IgD-negative memory B cell (primary cell): ENCODE data around the gene FLNC. TPM values are rescaled to one million over a fixed set of nuclear protein-coding genes. Genes with fewer than 3 reads are reported as not detected.

Experiments
- H3K27ac Mint-ChIP-seq, 3 donors: one replicate each; pipeline ENCODE4 v1.8.0; 2020 to 2022; ENCODE audit warnings: mild to moderate bottlenecking in 3 of 3, mixed read lengths in 3 of 3, moderate library complexity in 1 of 3
- H3K27me3 Mint-ChIP-seq: one replicate; pipeline ENCODE4 v1.8.0; 2021; ENCODE audit warnings: mixed read lengths
- H3K36me3 Mint-ChIP-seq: one replicate; pipeline ENCODE4 v1.8.0; 2020; ENCODE audit warnings: mild to moderate bottlenecking, mixed read lengths
- H3K4me1 Mint-ChIP-seq, 3 donors: one replicate each; pipeline ENCODE4 v1.8.0; 2020 to 2022; ENCODE audit warnings: mixed read lengths in 3 of 3, mild to moderate bottlenecking in 1 of 3
- H3K4me3 Mint-ChIP-seq, 4 donors: one replicate each; pipeline ENCODE4 v1.8.0; 2020 to 2022; ENCODE audit warnings: mild to moderate bottlenecking in 4 of 4, mixed read lengths in 4 of 4, moderate library complexity in 3 of 4
- H3K9me3 Mint-ChIP-seq, 3 donors: one replicate each; pipeline ENCODE4 v1.8.0; 2020 to 2021; ENCODE audit warnings: mixed read lengths in 3 of 3, mild to moderate bottlenecking in 1 of 3
- polyA plus RNA-seq: library from polyadenylated mRNA; unstranded; fragments of 300-500 nt; fragmentation: Illumina TruSeq; gene quantifications from one replicate; pipeline ENCODE4 v1.2.3, GENCODE V29; 2021

FLNC gene
- polyA plus RNA-seq, 1 donor from 2014 or later, result not detected

- Mint-ChIP-seq H3K27me3 (peaks cover 6% of the 10 kb centered on the region), H3K4me1 (peaks cover 24 to 32% (median 27%) of the 10 kb centered on the region in 3 donors), H3K27ac (peak overlapping the region in 2 of 3 donors; percentile 79 to 80), H3K4me3 (peak overlapping the region in 1 of 4 donors; percentile 36), H3K36me3 (peaks cover 11% of the 10 kb centered on the region), H3K9me3 (no peaks in the 10 kb centered on the region)
Measured at GRCh38 chr7:128865996-128866877, 36.0 kb downstream of the FLNC start.

- Mint-ChIP-seq H3K27me3 (peaks cover 6% of the 10 kb centered on the region), H3K36me3 (peaks cover 11% of the 10 kb centered on the region), H3K4me1 (peaks cover 24 to 35% (median 24%) of the 10 kb centered on the region in 3 donors), H3K4me3 (peak overlapping the region in 2 of 4 donors; percentile 1 to 19), H3K27ac (no peak overlapping the region), H3K9me3 (no peaks in the 10 kb centered on the region)
Measured at GRCh38 chr7:128867241-128867640, 37.0 kb downstream of the FLNC start.

DNA sequence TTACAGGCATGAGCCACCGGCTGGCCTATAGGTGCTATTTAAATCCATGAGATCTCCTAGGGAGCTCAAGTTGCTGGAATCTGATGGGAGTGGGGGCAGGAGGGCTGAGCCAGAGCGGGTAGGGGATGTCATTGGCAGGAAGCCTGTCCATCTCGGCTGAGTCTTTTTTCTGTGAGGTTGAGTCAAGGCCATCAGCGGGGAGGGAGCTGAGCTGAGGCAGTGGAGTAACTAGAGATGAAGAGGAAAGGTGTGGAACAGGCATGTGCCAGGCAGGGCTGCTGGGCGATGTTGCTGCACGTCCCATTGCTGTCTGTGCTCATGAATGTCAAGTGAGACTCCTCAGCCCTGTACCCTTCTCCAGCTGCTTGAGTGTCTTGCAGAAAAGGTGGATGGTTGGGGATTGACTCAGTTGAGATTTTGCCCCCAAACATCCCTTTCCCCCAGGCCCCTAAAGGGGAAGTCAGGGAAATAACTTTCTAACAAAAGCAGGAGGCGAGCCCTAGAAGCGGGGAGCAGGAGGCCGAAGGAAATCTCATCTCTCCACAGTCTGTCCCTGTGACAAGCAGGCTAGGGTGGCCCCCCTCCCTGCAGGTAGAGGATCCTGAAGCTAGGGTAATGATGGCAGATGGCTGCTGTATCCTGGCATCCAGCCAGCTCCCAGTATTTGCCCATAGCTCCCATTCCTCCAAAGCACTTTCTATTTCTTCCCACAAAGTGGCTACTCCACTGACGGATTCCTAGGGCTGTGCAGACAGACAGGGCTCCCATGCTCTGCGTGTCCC is 37.8 kb downstream of the FLNC start:
- Mint-ChIP-seq H3K4me1 (peaks cover 18 to 27% (median 19%) of the 10 kb centered on the region in 3 donors), H3K27me3 (peaks cover 6% of the 10 kb centered on the region), H3K4me3 (peak overlapping the region in 3 of 4 donors; percentile 42 to 74 (median 45)), H3K36me3 (peaks cover 11% of the 10 kb centered on the region), H3K27ac (peak overlapping the region in 2 of 3 donors; percentile 63 to 71), H3K9me3 (no peaks in the 10 kb centered on the region)

DNA sequence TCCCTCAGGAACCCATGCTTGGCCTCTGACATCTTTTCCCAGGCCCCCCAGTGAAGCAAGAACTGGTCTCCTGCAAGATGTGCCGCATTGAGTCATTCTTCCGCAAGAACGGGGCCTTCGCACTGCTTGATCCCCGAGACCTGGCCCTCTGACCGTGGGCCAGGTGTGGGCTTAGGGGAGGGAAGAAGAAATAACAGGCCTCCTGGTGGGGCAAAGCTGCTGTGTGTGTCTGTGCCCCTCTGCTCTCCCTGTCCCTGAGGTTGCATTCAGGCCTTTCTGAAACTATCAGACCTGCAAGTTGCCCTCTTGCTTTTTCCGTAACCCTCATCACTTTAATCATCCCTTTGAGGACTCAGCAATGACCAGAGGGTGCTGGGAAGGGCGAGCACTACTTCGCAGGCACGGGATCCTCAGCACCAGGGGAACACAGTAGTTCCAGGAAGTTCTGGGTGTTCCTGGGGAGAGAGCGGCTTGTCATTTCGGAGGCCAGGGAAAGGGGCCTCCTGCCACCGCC is 38.5 kb downstream of the FLNC start:
- Mint-ChIP-seq H3K9me3 (no peaks in the 10 kb centered on the region), H3K4me3 (peak overlapping the region in 3 of 4 donors; percentile 71 to 81 (median 74)), H3K27ac (peak overlapping the region in 1 of 3 donors; percentile 71), H3K27me3 (peaks cover 6% of the 10 kb centered on the region), H3K4me1 (peaks cover 16 to 21% (median 17%) of the 10 kb centered on the region in 3 donors), H3K36me3 (peaks cover 11% of the 10 kb centered on the region)

GRCh38 chr7:128869138-128869943 is 39.1 kb downstream of the FLNC start:
- peaks cover 11% of the 10 kb centered on the region for H3K36me3 Mint-ChIP-seq
- peaks cover 12 to 20% (median 15%) of the 10 kb centered on the region in 3 donors for H3K4me1 Mint-ChIP-seq
- H3K9me3 Mint-ChIP-seq, result no peaks in the 10 kb centered on the region
- peaks cover 6% of the 10 kb centered on the region for H3K27me3 Mint-ChIP-seq
- peak overlapping the region in 1 of 3 donors; percentile 71 for H3K27ac Mint-ChIP-seq
- H3K4me3 Mint-ChIP-seq, result peak overlapping the region in 3 of 4 donors; percentile 71 to 83 (median 81)

DNA sequence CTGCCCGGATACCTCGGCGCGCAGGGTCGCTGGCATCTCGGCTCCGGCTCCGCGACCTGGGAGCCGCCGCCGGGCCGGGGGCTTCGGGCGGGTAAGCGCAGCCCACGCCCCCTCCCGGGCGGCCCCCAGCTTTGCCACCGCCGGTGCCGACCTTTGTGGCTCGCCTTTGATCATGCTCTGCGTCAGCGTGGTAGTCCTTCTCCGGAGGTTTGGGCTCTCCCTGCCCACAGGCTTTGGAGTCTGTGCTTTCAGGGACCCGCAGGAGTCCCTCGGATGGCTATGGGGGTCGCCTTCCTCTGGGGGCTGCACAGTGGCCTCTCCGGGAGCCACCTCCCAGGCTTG is 39.7 kb downstream of the FLNC start:
- Mint-ChIP-seq H3K4me1 (peaks cover 8 to 16% (median 15%) of the 10 kb centered on the region in 3 donors), H3K36me3 (peaks cover 11% of the 10 kb centered on the region), H3K9me3 (no peaks in the 10 kb centered on the region), H3K27me3 (peaks cover 6% of the 10 kb centered on the region), H3K4me3 (peak overlapping the region; percentile 64 to 90 (median 76)), H3K27ac (peak overlapping the region in 1 of 3 donors; percentile 79)

DNA sequence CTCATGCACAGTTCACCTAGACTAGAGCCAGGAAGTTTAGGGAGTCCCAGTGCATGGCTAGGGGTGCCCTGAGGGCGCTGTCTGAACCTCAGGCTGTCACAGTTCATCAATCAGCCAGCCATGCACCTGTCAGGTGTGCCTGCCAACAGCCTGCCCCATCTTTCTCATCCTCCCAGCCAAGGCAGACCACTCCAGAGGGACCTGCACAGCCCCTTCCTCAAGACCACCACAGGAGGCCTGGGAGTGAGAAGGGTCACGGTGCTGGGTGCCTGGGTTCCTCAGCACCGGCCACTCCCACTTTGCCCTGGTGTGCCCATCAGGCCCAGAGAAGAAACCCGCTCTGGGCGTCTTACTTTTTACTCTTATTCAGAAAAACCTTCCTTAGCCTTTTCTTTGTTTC is 40.8 kb downstream of the FLNC start:
- Mint-ChIP-seq H3K9me3 (no peaks in the 10 kb centered on the region), H3K4me1 (peaks cover 7 to 15% (median 15%) of the 10 kb centered on the region in 3 donors), H3K27ac (peak overlapping the region in 2 of 3 donors; percentile 43 to 79), H3K36me3 (peaks cover 4% of the 10 kb centered on the region), H3K27me3 (peaks cover 6% of the 10 kb centered on the region), H3K4me3 (peak overlapping the region in 3 of 4 donors; percentile 27 to 65 (median 54))

- Mint-ChIP-seq H3K4me3 (no peak overlapping the region), H3K4me1 (peaks cover 7 to 11% (median 10%) of the 10 kb centered on the region in 3 donors)
Measured at GRCh38 chr7:128872394-128872824, 42.2 kb downstream of the FLNC start.

DNA sequence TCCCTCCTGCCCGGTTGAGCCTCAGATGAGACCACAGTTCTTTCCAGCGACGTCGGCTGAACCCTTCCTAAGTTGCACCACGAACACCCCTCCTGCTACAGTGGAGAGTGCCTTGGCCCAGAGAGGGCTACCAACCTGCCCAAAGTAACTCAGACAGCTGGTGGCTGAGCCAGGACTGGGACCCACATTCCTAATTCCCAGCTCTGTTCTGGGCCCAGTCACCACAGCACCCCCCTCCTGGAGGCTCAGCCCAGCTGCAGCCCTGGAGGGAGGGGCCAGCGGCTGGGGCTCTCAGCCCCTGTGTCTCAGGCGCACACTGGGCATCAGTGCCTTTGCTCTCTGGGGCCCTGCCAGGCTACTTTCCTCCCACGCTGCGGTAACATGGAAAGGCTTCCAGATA is 43.0 kb downstream of the FLNC start:
- H3K36me3 Mint-ChIP-seq, result peaks cover 4% of the 10 kb centered on the region
- H3K27me3 Mint-ChIP-seq, result peaks cover 6% of the 10 kb centered on the region
- H3K4me1 Mint-ChIP-seq, result peaks cover 5 to 11% (median 9%) of the 10 kb centered on the region in 3 donors
- H3K27ac Mint-ChIP-seq, result no peak overlapping the region
- H3K9me3 Mint-ChIP-seq, result no peaks in the 10 kb centered on the region
- no peak overlapping the region for H3K4me3 Mint-ChIP-seq

More at GRCh38 chr7:128872394-128872824, 42.2 kb downstream of the FLNC start:
- H3K27ac Mint-ChIP-seq, result peak overlapping the region in 1 of 3 donors; percentile 41
- H3K36me3 Mint-ChIP-seq, result peaks cover 4% of the 10 kb centered on the region
- H3K9me3 Mint-ChIP-seq, result no peaks in the 10 kb centered on the region
- peaks cover 6% of the 10 kb centered on the region for H3K27me3 Mint-ChIP-seq

GRCh38 chr7:128874140-128875031 is 44.2 kb downstream of the FLNC start:
- H3K4me1 Mint-ChIP-seq, result peaks cover 5 to 11% (median 7%) of the 10 kb centered on the region in 3 donors
- no peak overlapping the region for H3K4me3 Mint-ChIP-seq
- no peak overlapping the region for H3K27ac Mint-ChIP-seq
- no peaks in the 10 kb centered on the region for H3K9me3 Mint-ChIP-seq
- H3K36me3 Mint-ChIP-seq, result peaks cover 4% of the 10 kb centered on the region
- peaks cover 6% of the 10 kb centered on the region for H3K27me3 Mint-ChIP-seq

GRCh38 chr7:128875523-128875948 is 45.3 kb downstream of the FLNC start:
- H3K27me3 Mint-ChIP-seq, result no peaks in the 10 kb centered on the region
- peaks cover 0 to 6% (median 2%) of the 10 kb centered on the region in 3 donors for H3K4me1 Mint-ChIP-seq
- H3K36me3 Mint-ChIP-seq, result peaks cover 2% of the 10 kb centered on the region
- H3K27ac Mint-ChIP-seq, result no peak overlapping the region
- no peaks in the 10 kb centered on the region for H3K9me3 Mint-ChIP-seq
- no peak overlapping the region for H3K4me3 Mint-ChIP-seq

- H3K9me3 Mint-ChIP-seq, result no peaks in the 10 kb centered on the region
- peaks cover 2% of the 10 kb centered on the region for H3K36me3 Mint-ChIP-seq
- no peak overlapping the region for H3K27ac Mint-ChIP-seq
- no peaks in the 10 kb centered on the region for H3K27me3 Mint-ChIP-seq
- H3K4me3 Mint-ChIP-seq, result no peak overlapping the region
- H3K4me1 Mint-ChIP-seq, result peaks cover 0 to 6% (median 2%) of the 10 kb centered on the region in 3 donors
Measured at GRCh38 chr7:128876127-128876526, 45.9 kb downstream of the FLNC start.

- Mint-ChIP-seq H3K4me3 (no peak overlapping the region), H3K4me1 (peaks cover 0 to 5% (median 2%) of the 10 kb centered on the region in 3 donors), H3K27ac (no peak overlapping the region), H3K27me3 (no peaks in the 10 kb centered on the region), H3K36me3 (peaks cover 2% of the 10 kb centered on the region), H3K9me3 (no peaks in the 10 kb centered on the region)
Measured at GRCh38 chr7:128876586-128876977, 46.4 kb downstream of the FLNC start.
